Measurements from ENCODE around the gene ABLIM2.

- no peak for TF ChIP-seq CTCF (IDR thresholded peaks at IDR 0.05)
- TF ChIP-seq POLR2A (IDR thresholded peaks at IDR 0.05), result no peak
Measured at GRCh38 chr4:8046925-8047541, 111.6 kb downstream of the ABLIM2 start.
